HepG2 (cell line): ENCODE data around the gene EEF1A2. TPM values are rescaled to one million over a fixed set of nuclear protein-coding genes. Genes with fewer than 3 reads are reported as not detected.

Experiments
- ATAC-seq: fragments of 200-7000 bp; cut with Tn5 transposase; 3 replicates; pipeline ENCODE4 v1.9.1; 2020; ENCODE audit warnings: mild to moderate bottlenecking, moderate library complexity
- BruUV-seq: library from RNA; stranded (reverse); fragments of 400-500 nt; replicated peaks from 2 replicates; lab custom pipeline; 2021; lab: Mats Ljungman, UMichigan
- CTCF ChIA-PET: fragments of 300-600 bp; formaldehyde crosslinking; extraction: SDS; loops from one replicate; lab custom pipeline; 2021; ENCODE audit warnings: low total read pairs, inconsistent platforms, low intra/inter-chr PET ratio; lab: Yijun Ruan, JAX
- POLR2A ChIA-PET: fragments of 350-600 bp; sonication (Branson Sonifier 250); formaldehyde crosslinking; loops from one replicate; lab custom pipeline; 2020; ENCODE audit warnings: antibody characterized with exemption, inconsistent platforms; lab: Yijun Ruan, JAX
- DNase-seq: peaks from one replicate; pipeline ENCODE4 v3.0.0-alpha.2; 2015; ENCODE audit warnings: low spot score
- FAIRE-seq: peaks from 3 replicates; lab custom pipeline; 2011; peaks lifted over from hg19 to GRCh38; lab: Jason Lieb, UNC
- H2AFZ ChIP-seq: one replicate; pipeline ENCODE4 v1.6.1; 2011; ENCODE audit warnings: low read length, inconsistent platforms
- H3K27ac ChIP-seq: fragments of 300-600 bp; 3 replicates; pipeline ENCODE4 v1.8.0; 2011; ENCODE audit warnings: mixed run types, mild to moderate bottlenecking, mixed read lengths, low read length, inconsistent platforms; ENCODE audit not compliant: insufficient read depth; ENCODE audit errors: extremely low read length
- H3K27me3 ChIP-seq, 2 experiments: fragments of 200-600 bp in 1 of 2; 2 replicates in 1 of 2; 3 replicates in 1 of 2; pipeline versions ENCODE4 v1.6.0 to v1.8.0; 2011; ENCODE audit warnings: low read length in 2 of 2, mild to moderate bottlenecking in 2 of 2, moderate library complexity in 2 of 2, inconsistent platforms in 1 of 2; ENCODE audit not compliant: insufficient read depth in 2 of 2, control insufficient read depth in 1 of 2
- H3K36me3 ChIP-seq, 2 experiments: fragments of 200-600 bp in 1 of 2; replicated peaks in 1 of 2; 2 replicates in 1 of 2; 3 replicates in 1 of 2; pipeline versions ENCODE4 v1.5.1 to v1.8.0; 2011; ENCODE audit warnings: low read length in 2 of 2, inconsistent platforms in 1 of 2; ENCODE audit not compliant: insufficient read depth in 2 of 2, control insufficient read depth in 1 of 2
- H3K4me1 ChIP-seq: 2 replicates; pipeline ENCODE4 v1.5.1; 2012; ENCODE audit warnings: low read length, inconsistent platforms; ENCODE audit not compliant: insufficient read depth
- H3K4me2 ChIP-seq: 2 replicates; pipeline ENCODE4 v1.6.0; 2011; ENCODE audit warnings: low read depth, low read length, inconsistent platforms
- H3K4me3 ChIP-seq, 3 experiments: fragments of 200-600 bp in 1 of 3; sonication (generic), shearing (Covaris generic) in 1 of 3; replicated peaks in 1 of 3; 2 replicates each; pipeline ENCODE4 v1.5.1; 2011 to 2016; ENCODE audit warnings: low read length in 3 of 3, inconsistent platforms in 2 of 3, low read depth in 2 of 3, mild to moderate bottlenecking in 2 of 3, control low read depth in 1 of 3, mixed read lengths in 1 of 3; ENCODE audit not compliant: insufficient read depth in 1 of 3
- H3K79me2 ChIP-seq: one replicate; pipeline ENCODE4 v1.6.1; 2011; ENCODE audit warnings: low read length, inconsistent platforms; ENCODE audit not compliant: insufficient read depth
- H3K9ac ChIP-seq: 2 replicates; pipeline ENCODE4 v1.6.0; 2011; ENCODE audit warnings: mild to moderate bottlenecking, low read depth, low read length, inconsistent platforms; ENCODE audit not compliant: insufficient read depth
- H3K9me3 ChIP-seq: 2 replicates; pipeline ENCODE4 v1.5.1; 2012; ENCODE audit warnings: mild to moderate bottlenecking, low read length
- H4K20me1 ChIP-seq: 2 replicates; pipeline ENCODE4 v1.6.0; 2011; ENCODE audit warnings: inconsistent platforms, mild to moderate bottlenecking, low read length, moderate library complexity; ENCODE audit not compliant: insufficient read depth
- E2F1 ChIP-seq: sonication (generic); formaldehyde crosslinking; IDR thresholded peaks from 2 replicates; pipeline ENCODE4 v1.5.0; 2020; ENCODE audit warnings: missing genetic modification reagents
- EZH2 ChIP-seq: conservative IDR thresholded peaks from 2 replicates; pipeline ENCODE4 v1.6.1; 2012; ENCODE audit warnings: mild to moderate bottlenecking, low read depth, low read length, moderate library complexity
- FOXP4 ChIP-seq: sonication (generic); formaldehyde crosslinking; IDR thresholded peaks from 2 replicates; pipeline ENCODE4 v1.4.0; 2020; ENCODE audit warnings: missing genetic modification reagents
- HINFP ChIP-seq: sonication (generic); formaldehyde crosslinking; IDR thresholded peaks from 2 replicates; pipeline ENCODE4 v1.4.0; 2020; ENCODE audit warnings: low read depth, mild to moderate bottlenecking, missing genetic modification reagents
- IKZF4 ChIP-seq: sonication (generic); formaldehyde crosslinking; IDR thresholded peaks from 2 replicates; pipeline ENCODE4 v1.5.1; 2020; ENCODE audit warnings: borderline replicate concordance, mild to moderate bottlenecking, low read depth, missing genetic modification reagents; ENCODE audit errors: not compliant biosample characterization
- IRX3 ChIP-seq: sonication (generic); formaldehyde crosslinking; IDR thresholded peaks from 2 replicates; pipeline ENCODE4 v1.8.1; 2023; ENCODE audit warnings: mild to moderate bottlenecking, low read depth, missing genetic modification reagents, borderline replicate concordance
- MIER2 ChIP-seq: IDR thresholded peaks from 2 replicates; pipeline ENCODE4 v1.6.1; 2016; ENCODE audit warnings: missing biosample characterization, missing genetic modification reagents
- MIXL1 ChIP-seq: IDR thresholded peaks from 2 replicates; pipeline ENCODE4 v1.6.1; 2016
- RBM22 ChIP-seq: fragments of 200-400 bp; formaldehyde crosslinking; optimal IDR thresholded peaks from 2 replicates; pipeline ENCODE3; 2017; ENCODE audit warnings: mild to moderate bottlenecking, low read length, moderate library complexity
- SRF ChIP-seq: IDR thresholded peaks from 2 replicates; pipeline ENCODE4 v1.6.1; 2011; ENCODE audit warnings: mild to moderate bottlenecking, low read depth, low read length, moderate library complexity
- STAT5B ChIP-seq: sonication (generic); formaldehyde crosslinking; IDR thresholded peaks from 2 replicates; pipeline ENCODE4 v1.4.0; 2020; ENCODE audit warnings: missing genetic modification reagents
- XBP1 ChIP-seq: sonication (generic); formaldehyde crosslinking; IDR thresholded peaks from 2 replicates; pipeline ENCODE4 v1.5.0; 2020; ENCODE audit warnings: missing genetic modification reagents
- ZBTB10 ChIP-seq: sonication (generic); formaldehyde crosslinking; IDR thresholded peaks from 2 replicates; pipeline ENCODE4 v1.4.0; 2020; ENCODE audit warnings: missing genetic modification reagents, borderline replicate concordance
- ZNF263 ChIP-seq: sonication (generic); formaldehyde crosslinking; IDR thresholded peaks from 2 replicates; pipeline ENCODE4 v1.4.0; 2020; ENCODE audit warnings: missing genetic modification reagents
- ZNF282 ChIP-seq: fragments of 450-650 bp; IDR thresholded peaks from 2 replicates; pipeline ENCODE4 v1.6.1; 2018; ENCODE audit not compliant: partially characterized antibody
- ZNF737 ChIP-seq: sonication (generic); formaldehyde crosslinking; IDR thresholded peaks from 2 replicates; pipeline ENCODE4 v1.5.0; 2020; ENCODE audit warnings: missing genetic modification reagents, mild to moderate bottlenecking, borderline replicate concordance
- WGBS: methylation state at CpG from one replicate; pipeline ENCODE4 v1.1.6; 2017; ENCODE audit warnings: low lambda C conversion rate; 5-methylcytosine and 5-hydroxymethylcytosine counted together
- in situ Hi-C: cut with HindIII; loops from 2 replicates; pipeline ENCODE4 v1.10.0; 2017; ENCODE audit warnings: low pct_unique_long_range_greater_than_20kb; ENCODE audit not compliant: extremely low pct_ligation_motif_present
- intact Hi-C: fragments of 100-400 bp; cut with micrococcal nuclease; formaldehyde crosslinking; loops from one replicate; pipeline ENCODE4 v1.10.0; 2022; ENCODE audit not compliant: unreplicated experiment
- polyA plus RNA-seq, 8 experiments: library from polyadenylated mRNA; depleted of rRNA in 3 of 8; stranded (reverse) in 7 of 8; unstranded in 1 of 8; fragments of >200 nt; fragmentation: Illumina TruSeq in 4 of 8; extraction: Trizol in 4 of 8; gene quantifications; 2 replicates each; pipeline versions ENCODE4 v1.2.1 to v1.2.3, GENCODE V29; 2011 to 2016; ENCODE audit warnings: low read depth in 4 of 8, missing spikeins in 1 of 8, mixed read lengths in 1 of 8; ENCODE audit not compliant: insufficient read depth in 1 of 8
- total RNA-seq, 5 experiments: library from RNA; depleted of rRNA; stranded (reverse); fragments of >200 nt; fragmentation: Illumina TruSeq; extraction: Trizol; gene quantifications; 2 replicates each; pipeline ENCODE4 v1.2.3, GENCODE V29; 2016; ENCODE audit warnings: low read depth in 1 of 5
- TF ChIP-seq, protein P1 (sequence below): sonication (generic); formaldehyde crosslinking; conservative IDR thresholded peaks from 2 replicates; pipeline ENCODE4 v1.8.1; 2023; ENCODE audit warnings: missing genetic modification reagents

EEF1A2 gene
- total and polyA plus RNA-seq, 2 of the 13 experiments (the other 11 are each of a cell fraction or from before 2014, with no cell fraction given): 0.44 to 0.87 TPM

- Histone ChIP-seq H4K20me1 (peaks cover 2% of the 10 kb centered on the region; the same call in 1 of the 2 replicates), H3K36me3 (no peaks in the 10 kb centered on the region), H3K27ac (no peak overlapping the region), H3K79me2 (no peaks in the 10 kb centered on the region), H2AFZ (no peak overlapping the region), H3K27me3 (peaks cover 25 to 68% of the 10 kb centered on the region in 2 experiments), H3K4me3 (no peak overlapping the region), H3K4me2 (no peak overlapping the region), H3K4me1 (peaks cover 11% of the 10 kb centered on the region), H3K9ac (no peak overlapping the region), H3K9me3 (no peaks in the 10 kb centered on the region)
- DNase-seq (no peak), FAIRE-seq (no peak), ATAC-seq (peak; percentile 40)
- intact Hi-C loops (no loop called here), in situ Hi-C loops (no loop called here)
- WGBS: 12% methylated on average over 18 of the region's 20 CpGs
- ChIA-PET CTCF (interaction anchor here (1.5 kb wide), 1 partner anchor 22 kb away, joined by 4 read pairs; no protein-coding TSS in a partner anchor), POLR2A (no interaction called here)
- no TSS peak for BruUV-seq
- TF ChIP-seq ZNF737 (CRISPR knock-in tag) (no peak), HINFP (CRISPR knock-in tag) (no peak), RBM22 (no peak), STAT5B (CRISPR knock-in tag) (no peak), IKZF4 (no peak), FOXP4 (CRISPR knock-in tag) (no peak), IRX3 (CRISPR knock-in tag) (no peak), MIXL1 (CRISPR knock-in tag) (no peak), SRF (no peak), ZNF282 (no peak), EZH2 (peak; percentile 69), E2F1 (CRISPR knock-in tag) (no peak), MIER2 (CRISPR knock-in tag) (no peak), ZNF263 (CRISPR knock-in tag) (no peak), XBP1 (CRISPR knock-in tag) (no peak), ZBTB10 (no peak)
- TF ChIP-seq, protein P1, sequence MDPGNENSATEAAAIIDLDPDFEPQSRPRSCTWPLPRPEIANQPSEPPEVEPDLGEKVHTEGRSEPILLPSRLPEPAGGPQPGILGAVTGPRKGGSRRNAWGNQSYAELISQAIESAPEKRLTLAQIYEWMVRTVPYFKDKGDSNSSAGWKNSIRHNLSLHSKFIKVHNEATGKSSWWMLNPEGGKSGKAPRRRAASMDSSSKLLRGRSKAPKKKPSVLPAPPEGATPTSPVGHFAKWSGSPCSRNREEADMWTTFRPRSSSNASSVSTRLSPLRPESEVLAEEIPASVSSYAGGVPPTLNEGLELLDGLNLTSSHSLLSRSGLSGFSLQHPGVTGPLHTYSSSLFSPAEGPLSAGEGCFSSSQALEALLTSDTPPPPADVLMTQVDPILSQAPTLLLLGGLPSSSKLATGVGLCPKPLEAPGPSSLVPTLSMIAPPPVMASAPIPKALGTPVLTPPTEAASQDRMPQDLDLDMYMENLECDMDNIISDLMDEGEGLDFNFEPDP (CRISPR knock-in tag): no peak
Measured at GRCh38 chr20:63518351-63518861, 19.5 kb upstream of the EEF1A2 start.
